Calu3 (cell line): ENCODE measurements around the gene OR5H14. TPM values are rescaled to one million over a fixed set of nuclear protein-coding genes. Genes with fewer than 3 reads are reported as not detected.

Source experiments
- BruUV-seq: library from RNA; stranded (reverse); fragments of 400-500 nt; replicated peaks from 2 replicates; lab custom pipeline; 2021; lab: Mats Ljungman, UMichigan
- CTCF ChIA-PET: fragments of 300-600 bp; sonication (Branson Sonifier 250); formaldehyde crosslinking; loops from one replicate; lab custom pipeline; 2022; ENCODE audit warnings: antibody characterized with exemption; lab: Charles Lee
- DNase-seq: peaks from one replicate; pipeline ENCODE4 v3.0.0; 2022
- H3K27ac Mint-ChIP-seq: one replicate; pipeline ENCODE4 v1.8.0; 2022; ENCODE audit warnings: mixed read lengths; ENCODE audit not compliant: unreplicated experiment
- H3K27me3 Mint-ChIP-seq: one replicate; pipeline ENCODE4 v1.8.0; 2022; ENCODE audit warnings: mixed read lengths; ENCODE audit not compliant: unreplicated experiment
- H3K36me3 Mint-ChIP-seq: one replicate; pipeline ENCODE4 v1.8.0; 2022; ENCODE audit warnings: mild to moderate bottlenecking, moderate library complexity, mixed read lengths; ENCODE audit not compliant: insufficient read depth, unreplicated experiment
- H3K4me1 Mint-ChIP-seq: one replicate; pipeline ENCODE4 v1.8.0; 2022; ENCODE audit warnings: mild to moderate bottlenecking, low read depth, mixed read lengths; ENCODE audit not compliant: unreplicated experiment
- H3K4me3 Mint-ChIP-seq: one replicate; pipeline ENCODE4 v1.8.0; 2022; ENCODE audit warnings: mild to moderate bottlenecking, low read depth, moderate library complexity, mixed read lengths; ENCODE audit not compliant: unreplicated experiment
- H3K9me3 Mint-ChIP-seq: one replicate; pipeline ENCODE4 v1.8.0; 2022; ENCODE audit warnings: low read depth, mixed read lengths; ENCODE audit not compliant: unreplicated experiment
- CTCF ChIP-seq: fragments of 200-600 bp; IDR thresholded peaks from one replicate; pipeline ENCODE4 v1.8.0; 2022; ENCODE audit warnings: antibody characterized with exemption; ENCODE audit not compliant: unreplicated experiment
- intact Hi-C: fragments of 100-400 bp; cut with micrococcal nuclease; formaldehyde crosslinking; loops from one replicate; pipeline ENCODE4 v1.10.0; 2022; ENCODE audit not compliant: unreplicated experiment
- total RNA-seq: library from RNA; stranded (reverse); gene quantifications from 2 replicates; pipeline ENCODE4 v1.2.3, GENCODE V29; 2022

OR5H14 gene
- total RNA-seq, 1 experiment from 2014 or later, result 0.05 TPM

GRCh38 chr3:98151241-98151640 is 4.0 kb downstream of the OR5H14 start:
- no TSS peak for BruUV-seq
- Mint-ChIP-seq H3K4me1 (peaks cover 10% of the 10 kb centered on the region), H3K36me3 (no peaks in the 10 kb centered on the region), H3K27me3 (peaks cover 13% of the 10 kb centered on the region), H3K27ac (no peak overlapping the region), H3K4me3 (no peak overlapping the region), H3K9me3 (no peaks in the 10 kb centered on the region)
- intact Hi-C loops, result no loop called here
- DNase-seq, result no peak
- CTCF ChIA-PET, result no interaction called here
- no peak for TF ChIP-seq CTCF

GRCh38 chr3:98166396-98166795 is 19.1 kb downstream of the OR5H14 start, which contains the start of gene OR5H15:
Gene OR5H15 (plus strand): TSS chr3:98166696. CDS start chr3:98168700, 2,004 bp downstream.
- Mint-ChIP-seq H3K27me3 (peaks cover 25% of the 10 kb centered on the region), H3K27ac (no peak within 1 kb of the TSS), H3K4me3 (no peak within 1 kb of the TSS), H3K9me3 (no peaks in the 10 kb centered on the region), H3K4me1 (no peaks in the 10 kb centered on the region), H3K36me3 (no peaks in the 10 kb centered on the region)
- CTCF ChIA-PET, result no interaction called here
- DNase-seq, result no peak
- intact Hi-C loops, result no loop called here
- no peak for TF ChIP-seq CTCF
- no TSS peak for BruUV-seq

- BruUV-seq, result no TSS peak
- peaks cover 10% of the 10 kb centered on the region for H3K27me3 Mint-ChIP-seq
- no peaks in the 10 kb centered on the region for H3K9me3 Mint-ChIP-seq
- no peak overlapping the region for H3K4me3 Mint-ChIP-seq
- no peaks in the 10 kb centered on the region for H3K36me3 Mint-ChIP-seq
- no peak for DNase-seq
- no peaks in the 10 kb centered on the region for H3K4me1 Mint-ChIP-seq
- TF ChIP-seq CTCF, result no peak
- H3K27ac Mint-ChIP-seq, result no peak overlapping the region
- intact Hi-C loops, result no loop called here
- CTCF ChIA-PET, result no interaction called here
These were observed 23.8 kb downstream of the OR5H14 start for GRCh38 chr3:98171071-98171470.

- no peak for TF ChIP-seq CTCF
- Mint-ChIP-seq H3K27ac (no peak overlapping the region), H3K4me1 (no peaks in the 10 kb centered on the region), H3K27me3 (peaks cover 3% of the 10 kb centered on the region), H3K9me3 (no peaks in the 10 kb centered on the region), H3K4me3 (no peak overlapping the region), H3K36me3 (no peaks in the 10 kb centered on the region)
- CTCF ChIA-PET, result no interaction called here
- intact Hi-C loops, result no loop called here
- BruUV-seq, result no TSS peak
- no peak for DNase-seq
These were observed 25.3 kb downstream of the OR5H14 start for GRCh38 chr3:98172621-98173020.
